ENCODE measurements around the gene TELO2.

The TELO2 gene

DNA sequence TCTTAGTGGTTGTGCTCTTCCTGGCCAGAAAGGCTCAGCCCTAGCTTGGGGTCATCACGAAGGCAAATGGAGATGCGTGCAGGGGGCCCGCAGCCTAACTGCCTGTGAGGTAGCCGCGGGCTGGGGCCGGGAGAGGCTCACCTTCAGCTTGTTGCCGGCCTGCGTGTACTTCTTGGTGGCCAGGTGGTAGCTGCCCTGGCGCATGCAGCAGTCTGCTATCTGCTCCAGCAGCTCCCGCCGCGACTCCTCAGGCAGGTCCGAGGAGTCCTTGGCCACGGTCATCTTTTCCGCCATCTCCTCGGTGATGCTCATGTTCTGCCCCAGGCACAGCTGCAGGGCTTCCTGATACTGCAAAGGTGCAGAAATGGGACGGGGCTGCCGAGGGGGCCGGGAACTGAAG lies 27.3 kb downstream of the TELO2 start:
- TF ChIP-seq ZFX (IDR thresholded peaks at IDR 0.05; ENCODE audit: borderline replicate concordance): no peak
- TF ChIP-seq, protein P1, sequence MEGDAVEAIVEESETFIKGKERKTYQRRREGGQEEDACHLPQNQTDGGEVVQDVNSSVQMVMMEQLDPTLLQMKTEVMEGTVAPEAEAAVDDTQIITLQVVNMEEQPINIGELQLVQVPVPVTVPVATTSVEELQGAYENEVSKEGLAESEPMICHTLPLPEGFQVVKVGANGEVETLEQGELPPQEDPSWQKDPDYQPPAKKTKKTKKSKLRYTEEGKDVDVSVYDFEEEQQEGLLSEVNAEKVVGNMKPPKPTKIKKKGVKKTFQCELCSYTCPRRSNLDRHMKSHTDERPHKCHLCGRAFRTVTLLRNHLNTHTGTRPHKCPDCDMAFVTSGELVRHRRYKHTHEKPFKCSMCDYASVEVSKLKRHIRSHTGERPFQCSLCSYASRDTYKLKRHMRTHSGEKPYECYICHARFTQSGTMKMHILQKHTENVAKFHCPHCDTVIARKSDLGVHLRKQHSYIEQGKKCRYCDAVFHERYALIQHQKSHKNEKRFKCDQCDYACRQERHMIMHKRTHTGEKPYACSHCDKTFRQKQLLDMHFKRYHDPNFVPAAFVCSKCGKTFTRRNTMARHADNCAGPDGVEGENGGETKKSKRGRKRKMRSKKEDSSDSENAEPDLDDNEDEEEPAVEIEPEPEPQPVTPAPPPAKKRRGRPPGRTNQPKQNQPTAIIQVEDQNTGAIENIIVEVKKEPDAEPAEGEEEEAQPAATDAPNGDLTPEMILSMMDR (IDR thresholded peaks at IDR 0.05): no peak
- no peak overlapping the region for H3K27ac ChIP-seq

DNA sequence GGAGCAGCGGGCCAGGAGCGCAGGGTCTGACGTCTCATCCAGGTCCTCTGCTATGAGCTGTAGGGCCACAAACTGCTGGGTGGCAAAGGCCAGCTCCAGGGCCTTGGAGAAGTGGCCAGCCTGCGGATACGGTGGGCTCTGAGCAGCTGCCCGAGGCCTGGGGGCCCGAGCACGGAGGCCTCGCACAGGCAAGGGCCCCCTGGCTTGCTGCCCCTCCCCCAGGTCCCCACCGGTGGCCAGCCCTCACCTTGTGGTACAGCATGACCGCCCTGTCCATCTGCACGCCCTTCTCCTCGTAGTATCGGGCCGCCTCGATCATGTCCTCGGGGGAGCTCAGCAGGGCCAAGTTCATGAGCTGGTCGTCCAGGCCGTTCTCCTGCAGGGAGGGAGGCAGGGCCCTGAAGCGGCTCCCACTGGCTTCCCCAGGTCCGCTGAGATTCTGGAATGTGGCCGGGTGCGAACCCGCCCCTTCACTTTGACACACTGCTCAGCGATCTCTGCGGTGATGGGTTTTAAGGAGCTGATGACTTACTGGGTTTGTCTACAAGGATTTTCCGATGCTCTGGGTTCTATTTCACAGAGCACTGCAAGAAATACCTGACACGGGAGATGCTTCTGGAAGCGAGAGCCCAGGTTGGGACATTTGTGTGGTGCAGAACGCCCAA lies 30.6 kb downstream of the TELO2 start:
- no peak overlapping the region for H3K27ac ChIP-seq
- TF ChIP-seq ZFX (IDR thresholded peaks at IDR 0.05; ENCODE audit: borderline replicate concordance): no peak
- TF ChIP-seq, protein P1 (IDR thresholded peaks at IDR 0.05): no peak

DNA sequence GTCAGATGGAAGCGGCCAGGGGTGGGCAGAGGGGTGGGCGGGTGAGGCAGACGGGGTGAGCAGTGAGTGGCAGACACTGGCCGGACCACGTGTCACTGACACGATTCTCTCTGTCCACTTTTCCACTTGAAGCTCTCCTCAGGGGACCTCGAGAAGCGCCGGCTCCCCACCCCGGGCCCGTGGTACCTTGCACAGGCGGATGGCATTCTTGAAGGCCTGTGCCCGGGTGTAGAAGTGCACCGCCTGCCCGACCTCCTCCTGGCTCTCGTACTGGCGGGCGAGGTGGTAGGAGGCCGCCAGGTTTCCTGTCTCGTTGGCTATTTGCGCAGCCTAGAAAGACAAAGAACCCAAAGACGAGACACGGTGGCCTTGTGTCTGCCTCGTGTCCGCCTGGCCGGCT lies 31.2 kb downstream of the TELO2 start:
- no peak for TF ChIP-seq ZFX (IDR thresholded peaks at IDR 0.05; ENCODE audit: borderline replicate concordance)
- TF ChIP-seq, protein P1 (IDR thresholded peaks at IDR 0.05): no peak
- no peak overlapping the region for H3K27ac ChIP-seq

DNA sequence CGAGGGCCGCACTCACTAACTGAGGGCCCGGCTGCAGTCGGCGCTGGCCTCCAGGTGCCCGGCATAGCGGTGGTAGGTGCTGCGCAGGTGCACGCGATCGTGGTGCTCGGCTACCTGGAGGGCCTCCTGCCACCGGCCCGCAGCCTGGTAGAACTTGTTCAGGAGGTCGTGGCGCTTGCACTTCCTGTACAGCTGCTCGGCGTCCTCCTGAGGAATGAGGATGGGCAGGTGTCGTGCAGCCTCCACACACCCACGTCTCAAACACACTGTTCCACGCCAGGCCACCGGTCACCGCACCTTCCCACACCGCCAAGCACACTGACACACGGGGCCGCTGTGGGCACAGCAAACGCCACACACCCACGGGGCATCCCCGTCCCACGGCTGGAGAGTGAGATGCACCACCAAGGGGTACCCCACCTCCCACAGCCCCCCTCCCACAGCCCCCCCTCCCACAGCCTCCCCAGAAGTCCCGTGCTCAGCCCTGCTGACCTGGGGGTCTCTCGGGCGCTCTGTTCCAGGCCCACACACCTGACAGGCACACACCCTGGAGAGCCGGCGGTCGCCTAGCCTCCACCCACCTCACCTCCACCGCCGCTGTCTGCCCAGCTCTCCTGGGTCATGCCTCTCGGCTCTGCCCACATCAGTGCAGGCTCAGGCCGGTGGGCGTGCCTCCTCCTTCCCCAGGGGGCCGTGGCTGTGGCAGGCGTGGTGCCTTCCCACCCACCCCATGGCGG lies 32.9 kb downstream of the TELO2 start:
- no peak overlapping the region for H3K27ac ChIP-seq
- TF ChIP-seq, protein P1 (IDR thresholded peaks at IDR 0.05): no peak

DNA sequence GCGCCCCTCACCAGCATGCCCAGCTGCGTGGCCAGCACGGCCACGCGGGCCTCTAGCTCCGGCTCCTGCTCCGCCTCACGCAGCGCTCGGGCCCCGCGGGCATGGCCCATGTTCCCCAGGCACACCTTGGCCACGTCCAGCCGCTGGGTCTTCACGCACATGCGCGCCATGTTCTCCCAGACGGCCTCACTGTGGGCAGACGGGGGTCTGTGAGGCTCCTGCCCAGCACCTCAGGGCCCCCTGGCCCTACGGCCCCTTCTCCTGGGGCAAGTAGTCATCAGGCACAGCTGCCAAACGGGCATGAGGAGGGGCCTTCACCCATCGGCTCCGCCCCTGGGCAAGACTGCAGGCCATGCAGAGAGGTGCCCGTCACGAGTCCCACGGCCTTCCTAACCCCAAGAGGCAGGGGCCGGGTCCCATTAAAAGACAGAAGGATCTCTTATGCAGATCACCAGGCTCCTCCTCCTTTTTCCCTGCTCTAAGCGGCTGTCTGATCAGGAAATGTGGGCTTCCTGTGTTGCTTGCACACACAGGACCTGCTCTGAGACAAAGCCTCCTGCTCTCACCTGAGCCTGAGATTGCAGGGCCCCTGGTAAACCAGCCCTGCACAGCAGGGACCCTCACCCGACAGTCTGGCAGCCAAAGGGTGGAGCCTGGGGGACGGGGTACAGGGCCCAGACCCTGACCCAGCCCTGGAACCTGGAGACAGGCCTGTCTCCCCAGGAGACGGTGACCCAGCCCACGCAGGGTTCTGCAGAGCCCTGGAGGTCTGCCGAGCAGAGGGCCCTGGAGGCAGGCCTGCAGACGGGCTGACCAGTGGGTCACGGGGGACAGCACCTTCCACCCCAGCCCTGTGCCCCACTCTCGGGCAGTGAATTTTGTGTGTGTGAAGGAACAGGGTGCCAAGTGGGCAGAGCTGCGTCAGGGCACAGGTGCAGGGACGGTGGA lies 33.7 kb downstream of the TELO2 start:
- H3K27ac ChIP-seq: no peak overlapping the region
- TF ChIP-seq, protein P1 (IDR thresholded peaks at IDR 0.05): no peak
- no peak for TF ChIP-seq ZFX (IDR thresholded peaks at IDR 0.05; ENCODE audit: borderline replicate concordance)

DNA sequence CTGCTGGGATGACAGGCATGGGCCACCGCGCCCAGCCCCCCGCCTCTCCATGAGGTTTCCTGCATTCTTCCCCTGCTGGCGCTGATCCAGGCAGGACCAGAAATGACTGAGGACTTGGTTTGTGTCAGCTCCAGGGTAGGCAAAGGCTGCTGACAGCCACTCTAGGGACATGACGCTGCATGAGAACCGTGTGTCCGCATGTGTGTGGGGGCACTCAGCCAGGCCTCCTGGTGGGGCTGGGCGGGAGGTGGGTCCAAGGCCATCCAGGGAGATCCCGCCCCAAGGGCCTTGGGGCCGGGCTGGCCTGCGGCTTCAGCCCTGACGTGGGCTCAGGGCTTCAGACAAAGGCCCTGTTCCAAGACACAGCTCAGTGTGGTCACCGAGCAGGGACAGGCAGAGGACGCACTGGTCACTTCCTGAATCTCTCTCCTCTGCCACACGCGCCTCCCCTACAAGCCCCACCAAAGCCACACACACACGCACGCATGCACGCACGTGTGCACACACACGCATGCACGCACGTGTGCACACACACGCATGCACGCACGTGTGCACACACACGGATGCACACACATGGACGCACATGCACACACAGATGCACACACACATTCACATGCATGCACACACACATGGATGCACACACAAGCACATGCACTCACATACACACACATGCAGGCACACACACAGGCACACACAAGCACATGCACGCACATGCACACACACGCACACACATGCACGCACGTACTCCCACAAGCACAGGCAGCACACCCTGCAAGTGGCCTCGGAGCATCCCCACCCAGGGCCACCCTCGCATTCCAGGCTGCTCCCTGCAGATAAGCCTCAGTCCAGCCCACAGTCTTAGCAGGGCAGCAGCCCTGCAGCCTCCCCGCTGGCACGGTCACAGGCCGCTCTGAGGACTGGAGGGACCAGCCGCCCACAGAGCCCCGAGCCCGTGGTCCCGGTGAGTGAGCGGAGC lies 35.0 kb downstream of the TELO2 start:
- no peak overlapping the region for H3K27ac ChIP-seq
- TF ChIP-seq, protein P1 (IDR thresholded peaks at IDR 0.05): no peak
- TF ChIP-seq ZFX (IDR thresholded peaks at IDR 0.05; ENCODE audit: borderline replicate concordance): no peak
